Natural killer cell (primary cell): ENCODE data around the gene SH3GLB1. TPM values are rescaled to one million over a fixed set of nuclear protein-coding genes. Genes with fewer than 3 reads are reported as not detected.

ENCODE experiments used
- ATAC-seq, 3 donors: fragments of 150-1000 bp in 2 of 3; fragments of 200-7000 bp in 1 of 3; cut with Tn5 transposase; 1 replicate in 1 of 3; 2 replicates in 2 of 3; pipeline ENCODE4 v1.10.0; 2021; ENCODE audit warnings: mild to moderate bottlenecking in 2 of 3, moderate library complexity in 2 of 3
- DNase-seq, 2 donors: peaks; one replicate each; pipeline versions ENCODE4 v3.0.0 to v3.0.0-alpha.2; 2013 to 2021; ENCODE audit warnings: mixed read lengths in 1 of 2
- H3K27ac ChIP-seq: one replicate; pipeline ENCODE4 v1.5.1; 2013; ENCODE audit warnings: mild to moderate bottlenecking, low read length
- H3K27me3 ChIP-seq: one replicate; pipeline ENCODE4 v1.6.1; 2013; ENCODE audit warnings: low read length; ENCODE audit not compliant: control insufficient read depth, insufficient read depth
- H3K36me3 ChIP-seq: one replicate; pipeline ENCODE4 v1.6.1; 2013; ENCODE audit warnings: low read length; ENCODE audit not compliant: control insufficient read depth, insufficient read depth
- H3K4me1 ChIP-seq: one replicate; pipeline ENCODE4 v1.6.1; 2013; ENCODE audit warnings: low read length; ENCODE audit not compliant: control insufficient read depth, insufficient read depth
- H3K4me3 ChIP-seq: one replicate; pipeline ENCODE4 v1.5.1; 2013; ENCODE audit warnings: low read length
- H3K9me3 ChIP-seq: one replicate; pipeline ENCODE4 v1.6.1; 2013; ENCODE audit warnings: low read length; ENCODE audit not compliant: control insufficient read depth, insufficient read depth
- H3K27ac Mint-ChIP-seq, 2 donors: one replicate each; pipeline ENCODE4 v1.8.0; 2022; ENCODE audit warnings: mild to moderate bottlenecking in 2 of 2, mixed read lengths in 2 of 2, moderate library complexity in 1 of 2
- H3K27me3 Mint-ChIP-seq, 2 donors: one replicate each; pipeline ENCODE4 v1.8.0; 2022; ENCODE audit warnings: low read depth in 2 of 2, mixed read lengths in 2 of 2
- H3K36me3 Mint-ChIP-seq: one replicate; pipeline ENCODE4 v1.8.0; 2022; ENCODE audit warnings: mixed read lengths
- H3K4me1 Mint-ChIP-seq, 2 donors: one replicate each; pipeline ENCODE4 v1.8.0; 2022; ENCODE audit warnings: mixed read lengths in 2 of 2
- H3K4me3 Mint-ChIP-seq: one replicate; pipeline ENCODE4 v1.8.0; 2022; ENCODE audit warnings: mild to moderate bottlenecking, moderate library complexity, mixed read lengths
- H3K9me3 Mint-ChIP-seq, 2 donors: one replicate each; pipeline ENCODE4 v1.8.0; 2022; ENCODE audit warnings: mixed read lengths in 2 of 2
- CTCF ChIP-seq: fragments of 200-600 bp; IDR thresholded peaks from one replicate; pipeline ENCODE4 v1.8.0; 2022; ENCODE audit warnings: antibody characterized with exemption
- WGBS: methylation state at CpG from one replicate; pipeline ENCODE4 v1.1.7; 2013; ENCODE audit warnings: missing lambda C conversion rate; ENCODE audit not compliant: insufficient coverage; 5-methylcytosine and 5-hydroxymethylcytosine counted together
- intact Hi-C: fragments of 100-400 bp; cut with micrococcal nuclease; formaldehyde crosslinking; loops from one replicate; pipeline ENCODE4 v1.14.2; 2022
- total RNA-seq, 4 donors: library from RNA; stranded (reverse); fragments of 120-200 nt in 1 of 4; gene quantifications; one replicate each; pipeline versions ENCODE4 v1.2.3 to v1.2.4, GENCODE V29; 2013 to 2022

Gene SH3GLB1
- total RNA-seq, 3 donors from 2014 or later (not counting 1 experiment from before 2014, with no cell fraction given) = 98.1 to 114 (median 109) TPM

GRCh38 chr1:86787621-86788020, 83.2 kb downstream of the SH3GLB1 start:
- ATAC-seq (no peak), DNase-seq (no peak)
- Mint-ChIP-seq H3K9me3 (no peaks in the 10 kb centered on the region), H3K4me3 (no peak overlapping the region), H3K36me3 (no peaks in the 10 kb centered on the region), H3K27me3 (peaks cover 0 to 4% of the 10 kb centered on the region in 2 donors), H3K27ac (no peak overlapping the region), H3K4me1 (no peaks in the 10 kb centered on the region)
- Histone ChIP-seq H3K27ac (no peak overlapping the region), H3K4me1 (no peaks in the 10 kb centered on the region), H3K4me3 (no peak overlapping the region), H3K36me3 (no peaks in the 10 kb centered on the region), H3K9me3 (no peaks in the 10 kb centered on the region), H3K27me3 (no peaks in the 10 kb centered on the region)
- intact Hi-C loops = no loop called here
- TF ChIP-seq CTCF = no peak

GRCh38 chr1:86788300-86789206, 84.2 kb downstream of the SH3GLB1 start:
- no peaks in the 10 kb centered on the region for H3K36me3 Mint-ChIP-seq
- WGBS = 76% methylated on average over 6 of the region's 6 CpGs
- intact Hi-C loops = no loop called here
- H3K27me3 Mint-ChIP-seq = no peaks in the 10 kb centered on the region
- no peaks in the 10 kb centered on the region for H3K9me3 Mint-ChIP-seq
- no peak overlapping the region for H3K4me3 Mint-ChIP-seq
- ATAC-seq (peak; percentile 34 to 83 (median 39)), DNase-seq (no peak)
- Histone ChIP-seq H3K36me3 (no peaks in the 10 kb centered on the region), H3K27ac (no peak overlapping the region), H3K4me1 (no peaks in the 10 kb centered on the region), H3K27me3 (no peaks in the 10 kb centered on the region), H3K9me3 (no peaks in the 10 kb centered on the region), H3K4me3 (no peak overlapping the region)
- H3K4me1 Mint-ChIP-seq = no peaks in the 10 kb centered on the region
- TF ChIP-seq CTCF = no peak
- no peak overlapping the region for H3K27ac Mint-ChIP-seq

GRCh38 chr1:86795316-86795715, 90.9 kb downstream of the SH3GLB1 start:
- no peaks in the 10 kb centered on the region for H3K4me1 Mint-ChIP-seq

More at GRCh38 chr1:86795316-86795715, 90.9 kb downstream of the SH3GLB1 start:
- no peak overlapping the region for H3K4me3 ChIP-seq
- Mint-ChIP-seq H3K27me3 (no peaks in the 10 kb centered on the region), H3K4me3 (no peak overlapping the region), H3K36me3 (no peaks in the 10 kb centered on the region), H3K9me3 (no peaks in the 10 kb centered on the region), H3K27ac (no peak overlapping the region)
- no peaks in the 10 kb centered on the region for H3K4me1 ChIP-seq
- H3K27me3 ChIP-seq = no peaks in the 10 kb centered on the region
- DNase-seq (no peak), ATAC-seq (no peak)
- intact Hi-C loops = no loop called here
- no peaks in the 10 kb centered on the region for H3K9me3 ChIP-seq
- H3K27ac ChIP-seq = no peak overlapping the region
- TF ChIP-seq CTCF = no peak
- H3K36me3 ChIP-seq = no peaks in the 10 kb centered on the region

Other genes starting within 250 kb of the SH3GLB1 start
- gene CLCA1, start 235.6 kb upstream of the SH3GLB1 start, total RNA-seq = not detected
- gene CLCA4, start 157.5 kb upstream of the SH3GLB1 start, total RNA-seq = not detected
- 100 to 1,000 TPM; 124 to 163 (median 137) TPM for gene SELENOF, start 209.6 kb downstream of the SH3GLB1 start, total RNA-seq
- 10 to 100 TPM; 12.5 to 18.4 (median 14.3) TPM for gene HS2ST1, start 210.1 kb downstream of the SH3GLB1 start, total RNA-seq